GM18909 (cell line): ENCODE data around the gene MESP1.
"Not testable (repeated sequence)": the region's sequence is repeated elsewhere in the genome, so short reads cannot be mapped to it uniquely, and the experiment has no call there.

ENCODE experiments used
- ATAC-seq: cut with Tn5 transposase; IDR thresholded peaks from one replicate; pipeline ENCODE4 v1.9.1; 2021; ENCODE audit warnings: mild to moderate bottlenecking; ENCODE audit not compliant: unreplicated experiment, poor library complexity

Gene MESP1

GRCh38 chr15:89750560-89751542, at the start of gene MESP1:
Gene MESP1 (minus strand): TSS chr15:89751249. CDS start chr15:89751231, 18 bp downstream.
- ATAC-seq, result peak; percentile 90

- ATAC-seq, result no peak
These were observed 49.0 kb upstream of the MESP1 start for GRCh38 chr15:89799918-89800498.

GRCh38 chr15:89799011-89799911, 48.2 kb upstream of the MESP1 start:
- no peak for ATAC-seq

- no peak for ATAC-seq
These were observed 46.7 kb upstream of the MESP1 start for GRCh38 chr15:89797678-89798201.

GRCh38 chr15:89795996-89796395, 44.9 kb upstream of the MESP1 start:
- no peak for ATAC-seq

GRCh38 chr15:89794627-89795241, 43.7 kb upstream of the MESP1 start:
- no peak for ATAC-seq

- no peak for ATAC-seq
These were observed 41.2 kb upstream of the MESP1 start for GRCh38 chr15:89792106-89792805.

GRCh38 chr15:89790661-89791060, 39.6 kb upstream of the MESP1 start:
- no peak for ATAC-seq

- ATAC-seq, result no peak
These were observed 39.2 kb upstream of the MESP1 start for GRCh38 chr15:89790206-89790605.

GRCh38 chr15:89788585-89788984, 37.5 kb upstream of the MESP1 start:
- ATAC-seq, result not testable (repeated sequence)

GRCh38 chr15:89787944-89788343, 36.9 kb upstream of the MESP1 start:
- no peak for ATAC-seq

GRCh38 chr15:89785774-89786140, 34.7 kb upstream of the MESP1 start:
- no peak for ATAC-seq

GRCh38 chr15:89785064-89785773, 34.2 kb upstream of the MESP1 start:
- ATAC-seq, result no peak

- no peak for ATAC-seq
These were observed 33.6 kb upstream of the MESP1 start for GRCh38 chr15:89784686-89784960.

GRCh38 chr15:89783861-89784685, 33.0 kb upstream of the MESP1 start:
- no peak for ATAC-seq

GRCh38 chr15:89783111-89783860, 32.2 kb upstream of the MESP1 start:
- ATAC-seq, result no peak

GRCh38 chr15:89782619-89782950, 31.5 kb upstream of the MESP1 start:
- ATAC-seq, result not testable (repeated sequence)
